ENCODE data around the gene PHACTR2.
"Not testable (repeated sequence)": the region's sequence is repeated elsewhere in the genome, so short reads cannot be mapped to it uniquely, and the experiment has no call there.

PHACTR2 gene

GRCh38 chr6:143699430-143699825 lies 21.7 kb downstream of the PHACTR2 start:
- DNase-seq, result no peak

GRCh38 chr6:143700684-143701348 lies 23.1 kb downstream of the PHACTR2 start:
- DNase-seq, result no peak

GRCh38 chr6:143701349-143702234 lies 23.8 kb downstream of the PHACTR2 start:
- DNase-seq, result no peak

- no peak for DNase-seq
These were observed 27.8 kb downstream of the PHACTR2 start for GRCh38 chr6:143705569-143705968.

- no peak for DNase-seq
These were observed 29.9 kb downstream of the PHACTR2 start for GRCh38 chr6:143707697-143708096.

- no peak for DNase-seq
These were observed 31.1 kb downstream of the PHACTR2 start for GRCh38 chr6:143708889-143709288.

- DNase-seq, result no peak
These were observed 33.9 kb downstream of the PHACTR2 start for GRCh38 chr6:143711714-143712113.

- no peak for DNase-seq
These were observed 40.7 kb downstream of the PHACTR2 start for GRCh38 chr6:143718472-143718871.

- no peak for DNase-seq
These were observed 43.9 kb downstream of the PHACTR2 start for GRCh38 chr6:143721642-143722041.

GRCh38 chr6:143724876-143725275 lies 47.1 kb downstream of the PHACTR2 start:
- no peak for DNase-seq

- DNase-seq, result no peak
These were observed 48.4 kb downstream of the PHACTR2 start for GRCh38 chr6:143726015-143726647.

GRCh38 chr6:143727035-143727434 lies 49.3 kb downstream of the PHACTR2 start:
- no peak for DNase-seq

- DNase-seq, result no peak
These were observed 54.0 kb downstream of the PHACTR2 start for GRCh38 chr6:143731789-143732188.

GRCh38 chr6:143732536-143732935 lies 54.8 kb downstream of the PHACTR2 start:
- peak; percentile 69 to 75 for DNase-seq

GRCh38 chr6:143733510-143733909 lies 55.7 kb downstream of the PHACTR2 start:
- DNase-seq, result peak; percentile 25 to 27

- DNase-seq, result no peak
These were observed 56.9 kb downstream of the PHACTR2 start for GRCh38 chr6:143734641-143735063.

- DNase-seq, result not testable (repeated sequence)
These were observed 60.4 kb downstream of the PHACTR2 start for GRCh38 chr6:143738072-143738690.

GRCh38 chr6:143739341-143739851 lies 61.6 kb downstream of the PHACTR2 start:
- no peak for DNase-seq

- no peak for DNase-seq
These were observed 62.4 kb downstream of the PHACTR2 start for GRCh38 chr6:143740213-143740612.

- peak; percentile 97 to 98 for DNase-seq
These were observed 63.7 kb downstream of the PHACTR2 start for GRCh38 chr6:143741480-143741879.

- no peak for DNase-seq
These were observed 64.5 kb downstream of the PHACTR2 start for GRCh38 chr6:143742070-143742954.

- DNase-seq, result no peak
These were observed 65.1 kb downstream of the PHACTR2 start for GRCh38 chr6:143742955-143743255.
